OCI-LY3 (cell line): ENCODE data around the gene ZNF22.

Experiments used
- H2AFZ ChIP-seq: fragments of 200-600, 300-600 bp; shearing (Covaris generic); 2 replicates; pipeline ENCODE4 v1.6.0; 2014; ENCODE audit warnings: antibody characterized with exemption, low read depth, low read length
- H3K27ac ChIP-seq: fragments of 200-600, 300-600 bp; sonication (generic); 2 replicates; pipeline ENCODE4 v1.5.1; 2014; ENCODE audit warnings: mild to moderate bottlenecking, low read length, moderate library complexity, mixed read lengths
- H3K27me3 ChIP-seq: fragments of 200-600, 300-600 bp; sonication (generic); 2 replicates; pipeline ENCODE4 v1.6.1; 2014; ENCODE audit warnings: low read depth, low read length, mixed read lengths
- H3K36me3 ChIP-seq: fragments of 200-600, 300-600 bp; sonication (generic); replicated peaks from 2 replicates; pipeline ENCODE3; 2014; ENCODE audit warnings: low read depth, low read length, mixed read lengths
- H3K4me1 ChIP-seq: fragments of 300-600, 200-600 bp; sonication (generic); 2 replicates; pipeline ENCODE4 v1.6.1; 2014; ENCODE audit warnings: low read length, mixed read lengths
- H3K4me2 ChIP-seq: fragments of 200-600, 300-600 bp; sonication (generic); 2 replicates; pipeline ENCODE4 v1.6.1; 2014; ENCODE audit warnings: low read length, mixed read lengths
- H3K4me3 ChIP-seq: fragments of 300-600, 200-600 bp; sonication (generic); 2 replicates; pipeline ENCODE4 v1.5.1; 2014; ENCODE audit warnings: antibody characterized with exemption, mild to moderate bottlenecking, low read length, moderate library complexity
- H3K79me2 ChIP-seq: fragments of 300-600, 200-600 bp; shearing (Covaris generic); 2 replicates; pipeline ENCODE4 v1.6.1; 2014; ENCODE audit warnings: mild to moderate bottlenecking, low read length, mixed read lengths
- H3K9ac ChIP-seq: fragments of 300-600, 200-600 bp; shearing (Covaris generic); 2 replicates; pipeline ENCODE4 v1.6.0; 2014; ENCODE audit warnings: mild to moderate bottlenecking, low read length, moderate library complexity
- H3K9me3 ChIP-seq: fragments of 200-600, 300-600 bp; shearing (Covaris generic); 2 replicates; pipeline ENCODE4 v1.6.1; 2014; ENCODE audit warnings: low read length, mixed read lengths; ENCODE audit not compliant: insufficient read depth
- H4K20me1 ChIP-seq: fragments of 200-600, 300-600 bp; sonication (generic); 2 replicates; pipeline ENCODE4 v1.6.1; 2016; ENCODE audit warnings: low read length, mixed read lengths; ENCODE audit not compliant: insufficient read depth
- CTCF ChIP-seq: fragments of 200-600, 300-600 bp; sonication (generic); IDR thresholded peaks from 2 replicates; pipeline ENCODE4 v1.5.1; 2014; ENCODE audit warnings: antibody characterized with exemption, low read length, low read depth
- EZH2phosphoT487 ChIP-seq: fragments of 200-600 bp; shearing (Covaris generic); IDR thresholded peaks from 2 replicates; pipeline ENCODE4 v1.6.1; 2018; ENCODE audit warnings: antibody characterized with exemption, mixed run types, low read depth

Gene ZNF22

GRCh38 chr10:44991571-44991970, 9.2 kb upstream of the ZNF22 start:
- no peak overlapping the region for H3K4me3 ChIP-seq
- no peaks in the 10 kb centered on the region for H3K27me3 ChIP-seq
- no peaks in the 10 kb centered on the region for H3K79me2 ChIP-seq
- no peak overlapping the region for H3K4me2 ChIP-seq
- no peaks in the 10 kb centered on the region for H4K20me1 ChIP-seq
- H3K4me1 ChIP-seq, result no peaks in the 10 kb centered on the region
- H3K36me3 ChIP-seq, result no peaks in the 10 kb centered on the region
- H3K9me3 ChIP-seq, result no peaks in the 10 kb centered on the region
- no peak overlapping the region for H2AFZ ChIP-seq
- H3K27ac ChIP-seq, result no peak overlapping the region
- no peak overlapping the region for H3K9ac ChIP-seq
- TF ChIP-seq EZH2phosphoT487 (no peak), CTCF (no peak)

DNA sequence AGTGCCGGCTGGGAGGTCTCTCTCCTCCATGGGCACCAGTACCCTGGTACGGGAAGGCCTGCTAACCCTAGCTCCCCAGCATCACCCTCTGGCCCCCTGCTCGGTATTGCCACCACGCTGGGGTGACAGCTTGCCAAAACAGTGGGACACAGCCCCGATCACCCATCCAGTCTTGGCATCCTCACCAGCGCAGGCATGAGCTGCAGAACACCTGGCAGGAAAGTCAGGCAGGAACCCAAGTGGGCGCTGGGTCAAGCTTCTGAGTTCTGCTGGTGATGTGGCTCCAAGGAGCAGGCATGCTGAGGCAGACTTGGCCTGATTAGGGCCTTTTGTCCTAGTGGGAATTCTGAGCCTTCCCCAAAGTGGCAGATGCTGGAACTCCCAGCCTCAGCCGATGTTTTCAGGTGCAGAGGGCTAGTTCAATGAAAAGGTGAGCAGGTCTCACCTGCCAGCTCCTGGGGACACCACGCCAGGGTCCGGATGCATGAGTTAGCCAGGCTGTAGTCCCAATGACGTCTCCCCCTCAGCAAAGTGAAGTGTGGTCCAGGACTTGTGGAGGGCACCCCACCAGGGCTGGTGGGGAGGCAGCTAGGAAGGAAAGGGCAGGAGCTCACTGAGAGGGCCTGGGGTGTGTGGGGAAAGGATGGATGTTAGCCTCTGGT, 8.5 kb upstream of the ZNF22 start:
- no peaks in the 10 kb centered on the region for H3K79me2 ChIP-seq
- no peaks in the 10 kb centered on the region for H3K27me3 ChIP-seq
- no peak overlapping the region for H3K4me3 ChIP-seq
- H3K4me1 ChIP-seq, result no peaks in the 10 kb centered on the region
- no peak overlapping the region for H3K9ac ChIP-seq
- TF ChIP-seq EZH2phosphoT487, result no peak
- no peak for TF ChIP-seq CTCF
- H2AFZ ChIP-seq, result no peak overlapping the region
- H3K27ac ChIP-seq, result no peak overlapping the region
- no peaks in the 10 kb centered on the region for H3K36me3 ChIP-seq
- H3K9me3 ChIP-seq, result no peaks in the 10 kb centered on the region
- H3K4me2 ChIP-seq, result no peak overlapping the region
- H4K20me1 ChIP-seq, result no peaks in the 10 kb centered on the region

DNA sequence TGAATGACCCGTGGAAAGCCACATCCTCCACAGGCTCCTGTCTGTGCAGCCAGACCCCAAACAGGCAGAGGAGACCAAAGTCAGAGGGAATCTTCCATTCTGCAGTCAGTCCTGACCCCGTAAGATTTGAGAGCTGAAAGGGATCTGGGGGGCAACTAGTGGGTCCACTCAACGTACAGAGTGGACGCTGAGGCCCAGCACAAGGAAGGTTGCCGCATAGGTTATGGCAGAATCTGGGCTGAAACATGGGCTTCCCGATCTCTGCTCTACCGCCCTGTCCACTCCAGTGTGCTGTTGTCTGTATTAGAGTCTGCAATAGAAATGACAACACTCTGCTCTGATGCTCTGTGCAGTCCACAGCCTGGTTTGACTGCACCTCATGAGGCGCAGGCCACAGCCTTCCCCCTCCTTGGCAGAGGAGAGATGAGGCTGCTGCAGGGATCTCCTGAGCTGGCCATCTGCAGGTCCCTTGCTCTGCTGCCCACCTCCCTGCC, 7.9 kb upstream of the ZNF22 start:
- no peaks in the 10 kb centered on the region for H3K4me1 ChIP-seq
- no peak overlapping the region for H2AFZ ChIP-seq
- no peaks in the 10 kb centered on the region for H3K79me2 ChIP-seq
- H3K27me3 ChIP-seq, result no peaks in the 10 kb centered on the region
- H3K27ac ChIP-seq, result no peak overlapping the region
- no peak overlapping the region for H3K4me2 ChIP-seq
- H4K20me1 ChIP-seq, result no peaks in the 10 kb centered on the region
- TF ChIP-seq EZH2phosphoT487, result no peak
- TF ChIP-seq CTCF, result no peak
- no peaks in the 10 kb centered on the region for H3K36me3 ChIP-seq
- no peaks in the 10 kb centered on the region for H3K9me3 ChIP-seq
- no peak overlapping the region for H3K4me3 ChIP-seq
- H3K9ac ChIP-seq, result no peak overlapping the region

GRCh38 chr10:44993226-44993921, 7.3 kb upstream of the ZNF22 start:
- no peaks in the 10 kb centered on the region for H3K4me1 ChIP-seq
- no peaks in the 10 kb centered on the region for H3K79me2 ChIP-seq
- H3K27me3 ChIP-seq, result no peaks in the 10 kb centered on the region
- TF ChIP-seq EZH2phosphoT487, result no peak
- no peak for TF ChIP-seq CTCF
- no peak overlapping the region for H3K4me2 ChIP-seq
- no peak overlapping the region for H3K4me3 ChIP-seq
- H3K36me3 ChIP-seq, result no peaks in the 10 kb centered on the region
- no peak overlapping the region for H3K27ac ChIP-seq
- H3K9ac ChIP-seq, result no peak overlapping the region
- H3K9me3 ChIP-seq, result no peaks in the 10 kb centered on the region
- H4K20me1 ChIP-seq, result no peaks in the 10 kb centered on the region
- no peak overlapping the region for H2AFZ ChIP-seq
